H1 (cell line): ENCODE results near the gene CCT6A. TPM values are rescaled to one million over a fixed set of nuclear protein-coding genes. Genes with fewer than 3 reads are reported as not detected.
"Not testable (repeated sequence)": the region's sequence is repeated elsewhere in the genome, so short reads cannot be mapped to it uniquely, and the experiment has no call there.

Experiments
- CTCF ChIA-PET: fragments of 300-600 bp; sonication (Branson Sonifier 250); formaldehyde crosslinking; loops from one replicate; lab custom pipeline; 2021; ENCODE audit not compliant: partially characterized antibody; lab: Charles Lee
- POLR2A ChIA-PET: fragments of 300-600 bp; sonication (Branson Sonifier 250); formaldehyde crosslinking; loops from one replicate; lab custom pipeline; 2021; ENCODE audit warnings: inconsistent platforms; ENCODE audit not compliant: partially characterized antibody; lab: Charles Lee
- DNase-seq, 2 experiments: peaks; one replicate each; pipeline versions ENCODE4 v3.0.0 to v3.0.0-alpha.2; 2010 to 2022; ENCODE audit warnings: low spot score in 2 of 2, low read depth in 1 of 2, mixed read lengths in 1 of 2
- FAIRE-seq: peaks from 2 replicates; lab custom pipeline; 2011; peaks lifted over from hg19 to GRCh38; lab: Jason Lieb, UNC
- H2AFZ ChIP-seq: 2 replicates; pipeline ENCODE4 v1.8.1; 2012; ENCODE audit warnings: low read length, inconsistent platforms
- H2AK5ac ChIP-seq: 2 replicates; pipeline ENCODE4 v1.6.1; 2013; ENCODE audit warnings: low read depth, low read length
- H2BK120ac ChIP-seq: replicated peaks from 2 replicates; pipeline ENCODE3; 2013; ENCODE audit warnings: low read depth, low read length, inconsistent platforms
- H2BK12ac ChIP-seq: 2 replicates; pipeline ENCODE4 v1.6.1; 2013; ENCODE audit warnings: low read depth, low read length
- H2BK15ac ChIP-seq: 2 replicates; pipeline ENCODE4 v1.6.1; 2013; ENCODE audit warnings: low read length
- H2BK20ac ChIP-seq: 2 replicates; pipeline ENCODE4 v1.6.1; 2013; ENCODE audit warnings: low read length
- H2BK5ac ChIP-seq: 2 replicates; pipeline ENCODE4 v1.6.1; 2013; ENCODE audit warnings: low read depth, low read length
- H3K14ac ChIP-seq: 2 replicates; pipeline ENCODE4 v1.6.1; 2013; ENCODE audit warnings: inconsistent platforms; ENCODE audit not compliant: insufficient read length
- H3K18ac ChIP-seq: 2 replicates; pipeline ENCODE4 v1.6.1; 2013; ENCODE audit warnings: low read length; ENCODE audit errors: extremely low read depth
- H3K23ac ChIP-seq: 2 replicates; pipeline ENCODE4 v1.6.1; 2013; ENCODE audit warnings: inconsistent platforms; ENCODE audit not compliant: insufficient read length
- H3K23me2 ChIP-seq: 2 replicates; pipeline ENCODE4 v1.6.1; 2013; ENCODE audit warnings: low read depth, low read length
- H3K27ac ChIP-seq: 2 replicates; pipeline ENCODE4 v1.6.1; 2011; ENCODE audit warnings: low read depth, low read length, inconsistent platforms
- H3K27me3 ChIP-seq, 4 experiments: replicated peaks in 1 of 4; 1 replicate in 1 of 4; 2 replicates in 3 of 4; pipeline versions ENCODE4 v1.6.1 to v1.8.1; 2011 to 2013; ENCODE audit warnings: low read length in 3 of 4, mild to moderate bottlenecking in 3 of 4, inconsistent platforms in 2 of 4, mixed read lengths in 2 of 4, moderate library complexity in 1 of 4; ENCODE audit not compliant: control insufficient read depth in 3 of 4, insufficient read depth in 3 of 4; ENCODE audit errors: extremely low read depth in 1 of 4
- H3K36me3 ChIP-seq, 4 experiments: 2 replicates each; pipeline versions ENCODE4 v1.6.1 to v1.8.1; 2011 to 2013; ENCODE audit warnings: mild to moderate bottlenecking in 4 of 4, low read length in 3 of 4, moderate library complexity in 2 of 4, control low read depth in 1 of 4, inconsistent platforms in 1 of 4; ENCODE audit not compliant: insufficient read depth in 4 of 4, control insufficient read depth in 2 of 4
- H3K4ac ChIP-seq: replicated peaks from 2 replicates; pipeline ENCODE3; 2013; ENCODE audit warnings: low read length, low read depth, mixed read lengths, inconsistent platforms; ENCODE audit not compliant: insufficient read length
- H3K4me1 ChIP-seq, 4 experiments: replicated peaks in 1 of 4; 1 replicate in 1 of 4; 2 replicates in 3 of 4; pipeline versions ENCODE4 v1.6.1 to v1.8.1; 2011 to 2013; ENCODE audit warnings: low read length in 3 of 4, inconsistent platforms in 2 of 4, mixed read lengths in 1 of 4; ENCODE audit not compliant: insufficient read depth in 4 of 4, control insufficient read depth in 3 of 4
- H3K4me2 ChIP-seq, 2 experiments: 2 replicates each; pipeline versions ENCODE4 v1.6.1 to v1.8.1; 2011 to 2013; ENCODE audit warnings: low read depth in 2 of 2, low read length in 2 of 2, control low read depth in 1 of 2, inconsistent platforms in 1 of 2, mild to moderate bottlenecking in 1 of 2; ENCODE audit not compliant: insufficient read depth in 1 of 2
- H3K4me3 ChIP-seq, 4 experiments: fragments of 200-600, 300-600 bp in 1 of 4; sonication (generic), shearing (Covaris generic), sonication (Bioruptor Twin) in 1 of 4; 2 replicates each; pipeline versions ENCODE4 v1.5.1 to v1.8.1; 2011 to 2016; ENCODE audit warnings: low read length in 4 of 4, low read depth in 3 of 4, control low read depth in 2 of 4, inconsistent platforms in 2 of 4, mild to moderate bottlenecking in 2 of 4, mixed read lengths in 1 of 4, moderate library complexity in 1 of 4; ENCODE audit not compliant: insufficient read depth in 2 of 4; ENCODE audit errors: extremely low read depth in 1 of 4
- H3K56ac ChIP-seq: replicated peaks from 2 replicates; pipeline ENCODE3; 2013; ENCODE audit warnings: low read depth, mild to moderate bottlenecking, mixed read lengths, low read length, inconsistent platforms; ENCODE audit not compliant: insufficient read length
- H3K79me1 ChIP-seq: 2 replicates; pipeline ENCODE4 v1.6.1; 2013; ENCODE audit warnings: low read depth, low read length, control low read depth
- H3K79me2 ChIP-seq, 2 experiments: 2 replicates each; pipeline versions ENCODE4 v1.6.1 to v1.8.1; 2012 to 2013; ENCODE audit warnings: low read length in 2 of 2, mild to moderate bottlenecking in 2 of 2, inconsistent platforms in 1 of 2; ENCODE audit not compliant: insufficient read depth in 2 of 2, control insufficient read depth in 1 of 2
- H3K9ac ChIP-seq, 4 experiments: replicated peaks in 1 of 4; 1 replicate in 1 of 4; 2 replicates in 3 of 4; pipeline versions ENCODE4 v1.6.1 to v1.8.1; 2011 to 2013; ENCODE audit warnings: low read depth in 3 of 4, low read length in 3 of 4, control low read depth in 2 of 4, mild to moderate bottlenecking in 2 of 4, moderate library complexity in 2 of 4, inconsistent platforms in 1 of 4; ENCODE audit errors: extremely low read depth in 1 of 4
- H3K9me3 ChIP-seq, 2 experiments: 2 replicates each; pipeline versions ENCODE4 v1.6.1 to v1.8.1; 2012 to 2013; ENCODE audit warnings: mild to moderate bottlenecking in 2 of 2, moderate library complexity in 2 of 2, control low read depth in 1 of 2, inconsistent platforms in 1 of 2, low read depth in 1 of 2, low read length in 1 of 2, mixed read lengths in 1 of 2; ENCODE audit not compliant: insufficient read depth in 2 of 2
- H4K20me1 ChIP-seq, 2 experiments: replicated peaks in 1 of 2; 2 replicates each; pipeline versions ENCODE3 to v1.8.1; 2011 to 2013; ENCODE audit warnings: inconsistent platforms in 2 of 2, low read length in 2 of 2, mild to moderate bottlenecking in 1 of 2; ENCODE audit not compliant: insufficient read depth in 2 of 2, control insufficient read depth in 1 of 2
- H4K5ac ChIP-seq: 2 replicates; pipeline ENCODE4 v1.6.1; 2013; ENCODE audit warnings: low read length, low read depth, mixed read lengths, inconsistent platforms; ENCODE audit not compliant: insufficient read length
- H4K8ac ChIP-seq: 2 replicates; pipeline ENCODE4 v1.8.0; 2013; ENCODE audit warnings: mild to moderate bottlenecking, moderate library complexity, low read length, inconsistent platforms; ENCODE audit not compliant: insufficient read depth; ENCODE audit errors: extremely low read depth
- H4K91ac ChIP-seq: replicated peaks from 2 replicates; pipeline ENCODE3; 2013; ENCODE audit warnings: low read length, mixed read lengths, inconsistent platforms; ENCODE audit not compliant: insufficient read length
- WGBS, 2 experiments: shearing (Covaris generic) in 1 of 2; methylation state at CpG; one replicate each; pipeline versions ENCODE4 v1.1.6 to v1.1.7; 2013 to 2015; ENCODE audit warnings: low lambda C conversion rate in 2 of 2, mixed read lengths in 2 of 2, inconsistent platforms in 1 of 2, low coverage in 1 of 2, missing lambda C conversion rate in 1 of 2; ENCODE audit not compliant: insufficient replicate concordance in 2 of 2, insufficient coverage in 1 of 2, insufficient read length in 1 of 2; ENCODE audit errors: extremely low coverage in 1 of 2, missing lambda C conversion rate in 1 of 2; 5-methylcytosine and 5-hydroxymethylcytosine counted together
- polyA plus RNA-seq, 7 experiments: library from polyadenylated mRNA; depleted of rRNA in 3 of 7; stranded (reverse) in 5 of 7; unstranded in 2 of 7; fragments of >200 nt in 5 of 7; fragments of 200-250 nt in 2 of 7; gene quantifications; 1 replicate in 5 of 7; 2 replicates in 1 of 7; 4 replicates in 1 of 7; pipeline versions ENCODE4 v1.2.1 to v1.2.3, GENCODE V29; 2011 to 2013; ENCODE audit warnings: missing spikeins in 2 of 7, mixed read lengths in 2 of 7
- total RNA-seq: library from RNA; stranded (reverse); fragmentation: NEBNext Ultra II Directional; extraction: Animal tissue kit (Norgen Biotek cat#: 25700); gene quantifications from 2 replicates; pipeline ENCODE4 v1.2.1, GENCODE V29; 2021

Gene CCT6A
- total and polyA plus RNA-seq, 2 of the 8 experiments (the other 6 are each of a cell fraction or from before 2014, with no cell fraction given) = 201 to 272 TPM

- not testable (repeated sequence) for H2BK20ac ChIP-seq, H3K23me2 ChIP-seq, FAIRE-seq, H3K9ac ChIP-seq, H2BK120ac ChIP-seq, H3K4me1 ChIP-seq, H2BK5ac ChIP-seq, H3K36me3 ChIP-seq, H4K8ac ChIP-seq, H4K5ac ChIP-seq, H4K20me1 ChIP-seq, H3K9me3 ChIP-seq, H3K4ac ChIP-seq, H4K91ac ChIP-seq, DNase-seq, H3K23ac ChIP-seq, H3K56ac ChIP-seq, H3K14ac ChIP-seq, H3K79me1 ChIP-seq, H2AFZ ChIP-seq, H3K4me3 ChIP-seq, H3K27ac ChIP-seq, H2BK15ac ChIP-seq, H3K27me3 ChIP-seq, H2AK5ac ChIP-seq, H2BK12ac ChIP-seq, H3K18ac ChIP-seq, H3K4me2 ChIP-seq
- CTCF ChIA-PET = interaction anchor here (1.2 kb wide), 1 partner anchor 12 kb away, joined by 4 read pairs; no protein-coding TSS in a partner anchor
- POLR2A ChIA-PET = interaction anchor here (0.7 to 44.4 kb wide), 3 partner anchors 12 to 22 kb away, joined by 4 to 869 read pairs (median 5); partner anchors contain the start of gene SUMF2
- 84% methylated on average over 2 of the region's 2 CpGs; no CpG with 5 or more reads in 1 of the 2 experiments for WGBS, 2 experiments
- peaks cover 0 to 15% of the 10 kb centered on the region in 2 experiments; a peak in 2 of 4 replicates for H3K79me2 ChIP-seq
Measured at GRCh38 chr7:56045758-56046157, 5.8 kb upstream of the CCT6A start.
